CD4-positive, alpha-beta T cell (primary cell): Measurements from ENCODE around the gene FHOD1. TPM values are rescaled to one million over a fixed set of nuclear protein-coding genes. Genes with fewer than 3 reads are reported as not detected.

Experiments
- ATAC-seq: fragments of 200-7000 bp; cut with Tn5 transposase; one replicate; pipeline ENCODE4 v1.10.0; 2022; ENCODE audit warnings: mild to moderate bottlenecking; ENCODE audit not compliant: poor library complexity
- CTCF ChIA-PET: fragments of 350-600 bp; sonication (Branson Sonifier 250); formaldehyde crosslinking; loops from one replicate; lab custom pipeline; 2021; ENCODE audit warnings: antibody characterized with exemption, inconsistent platforms; lab: Charles Lee
- POLR2A ChIA-PET: fragments of 350-600 bp; sonication (Branson Sonifier 250); formaldehyde crosslinking; loops from one replicate; lab custom pipeline; 2021; ENCODE audit warnings: antibody characterized with exemption, inconsistent platforms; lab: Charles Lee
- DNase-seq, 14 experiments: peaks; one replicate each; pipeline ENCODE4 v3.0.0-alpha.2; 2013 to 2020; ENCODE audit warnings: mixed read lengths in 2 of 14
- H3K27ac ChIP-seq, 2 donors: one replicate each; pipeline versions ENCODE4 v1.5.1 to v1.7.0; 2013; ENCODE audit warnings: low read length in 2 of 2, low read depth in 1 of 2, mild to moderate bottlenecking in 1 of 2
- H3K27me3 ChIP-seq, 2 experiments: 1 replicate in 1 of 2; 2 replicates in 1 of 2; pipeline versions ENCODE4 v1.6.1 to v1.7.0; 2013; ENCODE audit warnings: low read length in 2 of 2, control low read depth in 1 of 2, mild to moderate bottlenecking in 1 of 2, moderate library complexity in 1 of 2; ENCODE audit not compliant: insufficient read depth in 2 of 2, control insufficient read depth in 1 of 2
- H3K36me3 ChIP-seq: one replicate; pipeline ENCODE4 v1.6.1; 2013; ENCODE audit warnings: low read length, control low read depth; ENCODE audit not compliant: insufficient read depth
- H3K4me1 ChIP-seq: one replicate; pipeline ENCODE4 v1.6.1; 2013; ENCODE audit warnings: low read length, control low read depth; ENCODE audit not compliant: insufficient read depth
- H3K4me3 ChIP-seq: one replicate; pipeline ENCODE4 v1.5.1; 2013; ENCODE audit warnings: mild to moderate bottlenecking, low read length, moderate library complexity
- H3K9me3 ChIP-seq, 2 experiments: 1 replicate in 1 of 2; 2 replicates in 1 of 2; pipeline versions ENCODE4 v1.6.1 to v1.7.0; 2013; ENCODE audit warnings: low read length in 2 of 2, mild to moderate bottlenecking in 2 of 2, control low read depth in 1 of 2, moderate library complexity in 1 of 2; ENCODE audit not compliant: control insufficient read depth in 1 of 2, insufficient read depth in 1 of 2
- H3K27ac Mint-ChIP-seq: one replicate; pipeline ENCODE4 v1.8.0; 2020; ENCODE audit warnings: mixed read lengths
- H3K27me3 Mint-ChIP-seq: one replicate; pipeline ENCODE4 v1.8.0; 2021; ENCODE audit warnings: mixed read lengths
- H3K36me3 Mint-ChIP-seq: one replicate; pipeline ENCODE4 v1.8.0; 2021; ENCODE audit warnings: low read depth, mixed read lengths
- H3K4me1 Mint-ChIP-seq: one replicate; pipeline ENCODE4 v1.8.0; 2021; ENCODE audit warnings: low read depth, mixed read lengths
- H3K4me3 Mint-ChIP-seq: one replicate; pipeline ENCODE4 v1.8.0; 2020; ENCODE audit warnings: mild to moderate bottlenecking, mixed read lengths
- H3K9me3 Mint-ChIP-seq: one replicate; pipeline ENCODE4 v1.8.0; 2020; ENCODE audit warnings: mixed read lengths
- intact Hi-C, 2 experiments: fragments of 100-400 bp; cut with DNase I in 1 of 2; cut with micrococcal nuclease in 1 of 2; formaldehyde crosslinking; loops; one replicate each; pipeline versions ENCODE4 v1.15.1 to v1.9.0; 2023 to 2025; cut with DNase I, micrococcal nuclease
- total RNA-seq, 174 experiments: library from RNA in 2 of 174; stranded (reverse) in 2 of 174; gene quantifications; one replicate each; pipeline ENCODE4 v1.2.3 and lab custom pipeline; 2021 to 2026
- TF ChIP-seq, protein P1 (sequence below): fragments of 200-600 bp; IDR thresholded peaks from one replicate; pipeline ENCODE4 v1.8.0; 2022; ENCODE audit warnings: antibody characterized with exemption, mild to moderate bottlenecking

FHOD1 gene
- total RNA-seq, 2 experiments from 2014 or later = 21.1 to 26.0 TPM

DNA sequence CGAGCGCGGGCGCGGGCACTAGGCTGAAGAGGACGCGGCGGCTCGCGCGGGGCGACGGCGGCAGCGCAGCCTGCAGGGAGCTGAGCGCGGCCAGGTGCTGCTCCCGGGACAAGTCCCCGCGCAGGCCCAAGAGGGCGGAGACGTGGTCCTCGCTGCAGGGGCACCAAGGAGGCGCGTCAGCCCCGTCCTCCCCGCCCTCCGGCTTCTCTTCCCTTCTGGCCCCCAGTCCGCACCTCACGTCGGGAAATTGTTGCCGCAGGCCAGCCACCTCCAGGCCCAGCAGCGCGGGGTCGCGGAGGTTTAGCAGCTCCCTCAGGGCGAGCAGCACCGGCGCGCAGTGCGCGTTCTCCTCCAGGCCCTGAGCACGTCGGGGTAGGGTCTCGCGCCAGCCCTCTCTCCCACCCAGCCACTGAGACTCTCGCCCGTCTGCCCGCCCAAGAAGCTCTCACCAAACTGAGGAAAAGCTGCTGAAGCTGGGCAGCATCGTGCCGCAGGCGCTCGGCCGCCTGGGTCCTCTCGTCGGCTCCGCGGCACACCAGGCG lies 62.8 kb downstream of the FHOD1 start:
- no peaks in the 10 kb centered on the region for H3K27me3 Mint-ChIP-seq
- peak overlapping the region; percentile 90 for H3K27ac Mint-ChIP-seq
- peak overlapping the region; percentile 86 for H3K4me3 ChIP-seq
- peaks cover 13% of the 10 kb centered on the region for H3K4me1 Mint-ChIP-seq
- H3K27ac ChIP-seq = no peak overlapping the region
- TF ChIP-seq, protein P1, sequence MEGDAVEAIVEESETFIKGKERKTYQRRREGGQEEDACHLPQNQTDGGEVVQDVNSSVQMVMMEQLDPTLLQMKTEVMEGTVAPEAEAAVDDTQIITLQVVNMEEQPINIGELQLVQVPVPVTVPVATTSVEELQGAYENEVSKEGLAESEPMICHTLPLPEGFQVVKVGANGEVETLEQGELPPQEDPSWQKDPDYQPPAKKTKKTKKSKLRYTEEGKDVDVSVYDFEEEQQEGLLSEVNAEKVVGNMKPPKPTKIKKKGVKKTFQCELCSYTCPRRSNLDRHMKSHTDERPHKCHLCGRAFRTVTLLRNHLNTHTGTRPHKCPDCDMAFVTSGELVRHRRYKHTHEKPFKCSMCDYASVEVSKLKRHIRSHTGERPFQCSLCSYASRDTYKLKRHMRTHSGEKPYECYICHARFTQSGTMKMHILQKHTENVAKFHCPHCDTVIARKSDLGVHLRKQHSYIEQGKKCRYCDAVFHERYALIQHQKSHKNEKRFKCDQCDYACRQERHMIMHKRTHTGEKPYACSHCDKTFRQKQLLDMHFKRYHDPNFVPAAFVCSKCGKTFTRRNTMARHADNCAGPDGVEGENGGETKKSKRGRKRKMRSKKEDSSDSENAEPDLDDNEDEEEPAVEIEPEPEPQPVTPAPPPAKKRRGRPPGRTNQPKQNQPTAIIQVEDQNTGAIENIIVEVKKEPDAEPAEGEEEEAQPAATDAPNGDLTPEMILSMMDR = no peak
- no peaks in the 10 kb centered on the region for H3K9me3 Mint-ChIP-seq
- DNase-seq = peak in 2 of 14 experiments; percentile 35 to 78
- intact Hi-C loops = loop anchor here (2.0 to 10.0 kb wide), 3 partner anchors 77 to 238 kb away; partner anchors contain the start of gene PHAF1 (in 1 of the 2)
- H3K27me3 ChIP-seq = peaks cover 0 to 3% of the 10 kb centered on the region in 2 experiments
- POLR2A ChIA-PET = interaction anchor here (0.6 to 5.2 kb wide), 10 partner anchors 8 to 313 kb away, joined by 3 to 51 read pairs (median 5); partner anchors contain the start of genes E2F4, FBXL8, TMEM208 and TRADD
- H3K9me3 ChIP-seq = no peaks in the 10 kb centered on the region
- CTCF ChIA-PET = interaction anchor here (0.6 to 2.5 kb wide), 19 partner anchors 9 to 236 kb away, joined by 3 to 20 read pairs (median 5); partner anchors contain the start of genes B3GNT9, FBXL8, TMEM208 and TRADD
- H3K36me3 ChIP-seq = no peaks in the 10 kb centered on the region
- peaks cover 26% of the 10 kb centered on the region for H3K4me1 ChIP-seq
- peak; percentile 2 for ATAC-seq
- H3K36me3 Mint-ChIP-seq = no peaks in the 10 kb centered on the region
- H3K4me3 Mint-ChIP-seq = peak overlapping the region; percentile 94

DNA sequence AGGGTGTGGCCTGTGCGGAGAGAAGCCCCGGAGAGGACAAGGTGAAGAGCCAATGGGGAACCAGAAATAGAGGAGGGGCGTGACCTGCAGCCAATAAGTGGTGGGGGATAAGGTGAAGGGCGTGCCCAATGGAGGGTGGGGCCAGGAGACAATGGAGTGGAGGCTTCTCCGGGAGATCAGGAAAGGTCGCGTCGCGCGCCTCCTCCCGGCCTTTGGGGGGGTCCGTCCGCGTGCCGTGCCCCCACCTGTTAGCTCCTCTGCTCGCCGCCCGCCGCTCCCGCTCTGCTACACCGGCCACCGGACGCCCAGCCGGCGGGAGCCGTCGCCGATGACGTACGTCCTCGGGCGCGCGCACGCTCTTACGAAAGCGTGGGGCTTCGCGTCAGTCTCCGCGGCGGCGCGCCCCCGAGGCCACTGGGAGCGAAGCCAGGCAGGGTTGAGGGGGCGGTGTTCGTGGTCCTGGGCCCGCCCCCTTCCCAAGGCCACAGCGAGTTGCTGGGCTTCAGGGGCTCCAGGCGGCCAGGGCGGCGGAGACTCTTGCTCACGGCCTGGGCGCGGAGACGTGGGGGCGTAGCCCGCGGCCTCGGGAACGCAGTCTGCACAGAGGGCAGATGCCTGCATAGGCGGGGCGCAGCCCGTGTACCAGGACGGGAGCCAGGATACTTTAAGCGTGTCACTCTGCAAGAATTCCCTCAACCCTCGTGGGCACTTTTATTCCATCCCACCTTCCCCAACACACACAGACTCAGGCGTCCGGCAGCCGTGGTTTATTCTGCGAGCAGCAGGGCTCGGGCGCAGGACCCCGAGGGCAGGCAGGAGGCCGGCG lies 63.4 kb downstream of the FHOD1 start, which contains the start of gene MATCAP1:
Gene MATCAP1, minus strand, starts transcription at position 337 of the 826 bp plus-strand sequence. CDS start 3,353 bp downstream, outside the sequence.
- peak within 1 kb of the TSS; percentile 94 for H3K4me3 Mint-ChIP-seq

More for the DNA sequence above, 63.4 kb downstream of the FHOD1 start, which contains the start of gene MATCAP1:
- Histone ChIP-seq H3K4me3 (peak within 1 kb of the TSS; percentile 86), H3K27me3 (peaks cover 0 to 6% of the 10 kb centered on the region in 2 experiments), H3K36me3 (no peaks in the 10 kb centered on the region), H3K9me3 (no peaks in the 10 kb centered on the region), H3K4me1 (peaks cover 26% of the 10 kb centered on the region), H3K27ac (peak within 1 kb of the TSS; percentile 87 to 89)
- ATAC-seq (peak; percentile 94), DNase-seq (peak; percentile 83 to 98 (median 89))
- Mint-ChIP-seq H3K36me3 (no peaks in the 10 kb centered on the region), H3K4me1 (peaks cover 15% of the 10 kb centered on the region), H3K27me3 (peaks cover 3% of the 10 kb centered on the region), H3K27ac (peak within 1 kb of the TSS; percentile 90), H3K9me3 (no peaks in the 10 kb centered on the region)
- TF ChIP-seq, protein P1 = no peak
- CTCF ChIA-PET = interaction anchor here (1.0 to 2.5 kb wide), 5 partner anchors 24 to 230 kb away, joined by 3 to 16 read pairs (median 5); partner anchors contain the start of genes FBXL8 and TRADD
- intact Hi-C loops = loop anchor here (2.0 to 10.0 kb wide), 5 partner anchors 21 to 237 kb away; partner anchors contain the start of gene PHAF1 (in 1 of the 2)
- POLR2A ChIA-PET = interaction anchor here (0.6 to 5.2 kb wide), 8 partner anchors 9 to 249 kb away, joined by 3 to 51 read pairs (median 6); partner anchors contain the start of genes CIAO2B, E2F4, FBXL8 and TMEM208
